H54 (cell line): ENCODE results near the gene COPB2.
"Not testable (repeated sequence)": the region's sequence is repeated elsewhere in the genome, so short reads cannot be mapped to it uniquely, and the experiment has no call there.

ENCODE experiments used
- DNase-seq: peaks from one replicate; pipeline ENCODE4 v3.0.0; 2011; ENCODE audit warnings: low spot score, mixed read lengths; ENCODE audit not compliant: insufficient read length
- FAIRE-seq: peaks from 3 replicates; lab custom pipeline; 2011; peaks lifted over from hg19 to GRCh38; lab: Jason Lieb, UNC
- POLR2A ChIP-seq: IDR thresholded peaks from 2 replicates; pipeline ENCODE4 v1.6.1; 2011; ENCODE audit warnings: low read depth, mild to moderate bottlenecking, low read length

COPB2 gene

GRCh38 chr3:139354661-139355060 lies 34.8 kb downstream of the COPB2 start:
- FAIRE-seq, result no peak

GRCh38 chr3:139353920-139354556 lies 35.4 kb downstream of the COPB2 start:
- FAIRE-seq (peak; percentile 94), DNase-seq (peak; percentile 11)
- TF ChIP-seq POLR2A, result no peak

More at GRCh38 chr3:139354661-139355060, 34.8 kb downstream of the COPB2 start:
- TF ChIP-seq POLR2A, result no peak
- no peak for DNase-seq

GRCh38 chr3:139346771-139347170 lies 42.7 kb downstream of the COPB2 start:
- DNase-seq, result no peak
- TF ChIP-seq POLR2A, result no peak
- FAIRE-seq, result no peak

- DNase-seq (peak; percentile 67), FAIRE-seq (peak; percentile 27)
- no peak; the same call in 1 of the 2 replicates for TF ChIP-seq POLR2A
Measured at GRCh38 chr3:139343895-139344856, 45.3 kb downstream of the COPB2 start, which contains the start of gene MRPS22. MRPS22 (plus strand) TSS chr3:139344020; CDS start chr3:139344027, 7 bp downstream.

GRCh38 chr3:139342054-139342453 lies 47.4 kb downstream of the COPB2 start:
- FAIRE-seq, result no peak
- TF ChIP-seq POLR2A, result no peak
- DNase-seq, result no peak

GRCh38 chr3:139340784-139341183 lies 48.7 kb downstream of the COPB2 start:
- FAIRE-seq, result no peak

GRCh38 chr3:139339219-139339906 lies 50.1 kb downstream of the COPB2 start:
- DNase-seq (no peak), FAIRE-seq (no peak)
- no peak for TF ChIP-seq POLR2A

More at GRCh38 chr3:139340784-139341183, 48.7 kb downstream of the COPB2 start:
- no peak for TF ChIP-seq POLR2A
- no peak for DNase-seq

GRCh38 chr3:139338405-139338804 lies 51.0 kb downstream of the COPB2 start:
- FAIRE-seq, result no peak
- no peak for DNase-seq
- TF ChIP-seq POLR2A, result no peak

- DNase-seq, FAIRE-seq: not testable (repeated sequence)
Measured at GRCh38 chr3:139334675-139335074, 54.8 kb downstream of the COPB2 start.

GRCh38 chr3:139332092-139332491 lies 57.4 kb downstream of the COPB2 start:
- FAIRE-seq, result no peak
- no peak for DNase-seq
- no peak for TF ChIP-seq POLR2A

- TF ChIP-seq POLR2A, result no peak
- no peak for FAIRE-seq
- peak; percentile 86 for DNase-seq
Measured at GRCh38 chr3:139329364-139329850, 60.0 kb downstream of the COPB2 start.

GRCh38 chr3:139328356-139328755 lies 61.1 kb downstream of the COPB2 start:
- FAIRE-seq, result no peak

GRCh38 chr3:139327861-139328260 lies 61.6 kb downstream of the COPB2 start:
- no peak for TF ChIP-seq POLR2A
- DNase-seq, result no peak
- FAIRE-seq, result no peak

More at GRCh38 chr3:139328356-139328755, 61.1 kb downstream of the COPB2 start:
- DNase-seq, result no peak
- no peak for TF ChIP-seq POLR2A
